Stimulated activated CD8-positive, alpha-beta memory T cell treated with anti-CD3 and anti-CD28 coated beads, Interleukin-2, amount 100 ng/mL, for 1 hour (primary cell): Measurements from ENCODE around the gene RAPGEF4.

ENCODE experiments used
- DNase-seq, 2 donors: peaks; one replicate each; pipeline ENCODE4 v3.0.0-alpha.2; 2020; ENCODE audit warnings: low read depth in 2 of 2

The RAPGEF4 gene

GRCh38 chr2:172823261-172823850 lies 87.7 kb downstream of the RAPGEF4 start:
- no peak for DNase-seq

DNA sequence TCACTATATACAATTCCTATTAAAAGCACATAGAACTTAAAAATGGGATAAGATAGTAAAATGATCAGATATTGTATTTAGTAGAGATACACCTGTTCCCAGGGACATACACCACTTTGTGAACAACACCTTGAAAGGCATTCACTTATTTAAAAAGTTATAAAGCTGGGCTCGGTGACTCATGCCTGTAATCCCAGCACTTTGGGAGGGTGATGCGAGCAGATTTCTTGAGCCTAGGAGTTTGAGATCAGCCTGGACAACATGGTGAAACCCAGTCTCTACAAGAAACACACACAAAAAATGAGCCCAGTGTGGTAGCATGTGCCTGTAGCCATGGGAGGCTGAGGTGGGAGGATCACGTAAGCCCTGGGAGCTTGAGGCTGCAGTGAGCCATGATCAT lies 90.9 kb downstream of the RAPGEF4 start:
- DNase-seq = no peak

GRCh38 chr2:172829229-172829628 lies 93.6 kb downstream of the RAPGEF4 start:
- DNase-seq = no peak

DNA sequence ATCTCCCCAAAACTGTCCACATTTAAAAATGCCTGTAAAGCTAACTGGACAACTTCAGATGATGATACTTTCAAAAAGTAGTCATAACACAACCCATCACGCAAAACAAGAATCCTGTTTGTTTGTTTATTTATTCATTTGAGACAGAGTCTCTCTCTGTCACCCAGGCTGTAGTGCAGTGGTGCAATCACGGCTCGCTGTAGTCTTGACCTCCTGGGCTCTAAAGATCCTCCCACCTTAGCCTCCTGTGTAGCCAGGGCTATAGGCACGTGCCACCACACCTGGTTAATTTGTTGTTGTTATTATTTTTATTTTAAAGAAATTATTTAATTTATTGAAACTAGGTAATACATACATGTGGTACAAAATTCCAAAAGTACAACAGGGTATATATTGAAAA lies 94.8 kb downstream of the RAPGEF4 start:
- no peak for DNase-seq

DNA sequence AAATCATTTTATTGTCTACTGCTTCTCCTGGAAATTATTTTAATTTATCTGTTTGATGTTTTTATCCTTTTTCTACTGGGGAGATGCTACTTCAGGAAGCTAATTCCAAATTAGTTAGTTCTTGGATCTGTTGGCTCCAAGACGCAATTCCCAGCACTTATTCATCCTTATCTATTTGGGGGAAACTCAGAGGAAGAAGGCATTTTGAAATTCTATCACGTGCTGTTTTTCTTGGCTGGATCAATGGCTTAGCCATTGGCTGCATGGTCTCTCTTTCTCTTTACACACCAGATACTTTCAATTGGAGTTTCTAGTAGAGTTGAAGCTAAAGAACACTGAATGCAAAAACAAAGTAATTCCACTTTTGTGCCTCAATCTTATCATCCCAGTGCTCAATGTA lies 98.3 kb downstream of the RAPGEF4 start:
- no peak for DNase-seq

GRCh38 chr2:172834881-172835280 lies 99.2 kb downstream of the RAPGEF4 start:
- no peak for DNase-seq

DNA sequence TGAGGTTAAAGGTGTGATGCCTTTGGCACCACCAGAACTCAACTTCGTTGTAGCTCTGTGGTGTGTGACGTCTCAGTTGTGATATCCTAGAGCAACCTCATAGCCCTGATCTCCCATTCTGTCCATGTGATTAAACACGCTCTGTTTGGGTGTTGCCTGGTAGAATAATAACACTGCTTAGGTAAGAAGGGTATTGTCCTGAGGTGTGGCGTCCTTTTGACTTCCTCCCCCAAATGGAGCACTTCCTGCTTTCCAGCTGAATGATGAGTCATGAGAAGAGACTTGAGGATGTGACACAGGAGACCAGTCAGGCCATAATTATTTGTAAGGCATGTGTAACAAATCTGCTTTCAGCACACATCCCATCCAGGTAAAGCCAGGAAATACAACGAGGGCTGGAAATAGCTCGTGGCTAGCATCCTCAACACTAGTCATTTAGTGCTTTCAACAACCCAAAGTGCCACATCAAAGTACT lies 100.7 kb downstream of the RAPGEF4 start:
- DNase-seq = no peak

DNA sequence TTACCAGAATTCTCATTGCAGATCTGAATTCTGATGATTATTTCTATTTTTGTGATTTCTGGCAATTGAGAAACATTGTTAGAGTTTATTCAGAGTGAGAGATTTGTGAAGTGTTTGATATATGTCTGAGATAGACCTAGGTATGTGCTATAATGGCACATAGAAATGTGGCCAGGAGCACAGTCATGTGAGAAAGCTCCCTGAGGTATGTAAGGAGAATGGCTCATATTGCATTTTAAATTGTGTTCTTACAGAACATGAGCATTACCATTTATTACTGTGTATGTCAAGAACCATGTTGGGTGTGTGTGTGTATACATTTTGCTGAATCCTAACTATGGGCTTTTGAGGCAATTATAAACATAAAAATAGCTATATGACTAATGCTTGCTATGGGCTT lies 101.2 kb downstream of the RAPGEF4 start:
- DNase-seq = no peak

DNA sequence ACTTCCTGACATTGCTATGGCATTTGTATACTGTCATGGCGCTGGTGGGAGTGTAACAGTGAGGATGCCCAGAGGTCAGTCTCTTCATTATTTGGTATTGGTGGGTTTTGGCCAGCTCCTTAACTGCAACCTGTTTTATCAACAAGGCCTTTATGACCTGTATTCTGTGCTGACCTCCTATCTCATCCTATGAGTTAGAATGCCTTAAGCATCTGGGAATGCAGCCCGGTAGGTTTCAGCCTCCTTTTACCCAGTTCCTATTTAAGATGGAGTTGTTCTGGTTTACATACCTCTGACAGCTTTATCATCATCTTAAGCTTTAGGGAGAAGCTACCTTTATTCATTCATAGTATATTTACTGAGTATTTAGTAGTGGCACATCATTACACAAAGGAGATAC lies 103.8 kb downstream of the RAPGEF4 start:
- DNase-seq = no peak

DNA sequence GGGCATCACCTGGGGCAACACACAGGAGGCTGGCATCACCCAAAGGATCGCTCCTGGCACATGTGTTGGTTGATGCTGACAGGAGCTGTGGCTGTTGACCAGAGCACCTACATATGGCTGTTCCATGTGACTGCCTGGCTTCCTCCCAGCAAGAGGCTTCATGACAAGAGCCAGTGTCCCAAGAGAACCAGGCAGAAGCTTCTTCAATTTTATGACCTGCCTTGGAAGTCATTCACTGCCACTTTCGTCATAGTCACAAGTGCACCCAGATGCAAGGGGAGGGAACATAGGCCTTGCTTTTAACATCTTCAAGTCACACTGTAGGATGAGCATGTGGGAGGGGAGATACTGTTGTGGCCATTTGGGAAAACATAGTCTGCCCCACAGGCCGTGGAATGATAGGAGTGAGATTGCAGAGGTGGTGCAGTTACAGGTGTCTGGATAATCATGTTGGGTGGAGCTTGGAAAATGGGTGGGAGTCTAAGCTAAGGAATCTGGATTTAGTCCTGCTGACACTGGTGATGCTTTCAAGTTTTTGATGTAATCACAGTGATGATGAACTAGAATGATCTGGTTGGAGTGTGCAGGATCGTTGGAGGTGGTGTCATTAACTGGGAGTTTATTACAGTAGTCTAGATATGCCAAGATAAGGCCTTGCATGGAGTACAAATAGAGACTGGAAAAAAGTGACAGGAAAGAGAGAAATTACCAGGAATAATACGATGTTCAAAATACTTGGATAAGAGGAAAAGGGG lies 107.0 kb downstream of the RAPGEF4 start:
- no peak for DNase-seq

GRCh38 chr2:172843266-172843582 lies 107.6 kb downstream of the RAPGEF4 start:
- no peak for DNase-seq

GRCh38 chr2:172843902-172844715 lies 108.5 kb downstream of the RAPGEF4 start:
- no peak for DNase-seq

GRCh38 chr2:172845028-172845630 lies 109.5 kb downstream of the RAPGEF4 start:
- DNase-seq = no peak

GRCh38 chr2:172846551-172846950 lies 110.9 kb downstream of the RAPGEF4 start:
- DNase-seq = no peak

DNA sequence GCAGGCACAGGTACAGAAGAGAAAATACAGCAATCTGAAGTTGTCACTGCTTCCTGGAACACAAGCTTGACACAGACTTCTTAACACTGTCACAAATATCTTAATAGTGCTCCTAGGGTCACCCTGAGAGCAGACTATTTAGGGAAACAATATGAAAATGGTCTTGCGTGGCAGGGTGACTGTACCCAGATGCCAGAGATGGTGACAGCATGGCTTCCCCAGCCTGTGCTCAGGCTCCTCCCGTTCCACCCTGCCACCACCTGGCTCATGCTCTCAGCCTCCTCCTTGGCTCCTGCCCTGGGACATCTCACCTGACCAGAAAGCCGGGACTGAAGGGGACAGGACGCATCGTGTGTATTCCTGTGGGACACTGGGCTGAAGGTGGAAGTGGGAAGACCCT lies 111.5 kb downstream of the RAPGEF4 start:
- no peak for DNase-seq

GRCh38 chr2:172848519-172848918 lies 112.9 kb downstream of the RAPGEF4 start:
- no peak for DNase-seq

DNA sequence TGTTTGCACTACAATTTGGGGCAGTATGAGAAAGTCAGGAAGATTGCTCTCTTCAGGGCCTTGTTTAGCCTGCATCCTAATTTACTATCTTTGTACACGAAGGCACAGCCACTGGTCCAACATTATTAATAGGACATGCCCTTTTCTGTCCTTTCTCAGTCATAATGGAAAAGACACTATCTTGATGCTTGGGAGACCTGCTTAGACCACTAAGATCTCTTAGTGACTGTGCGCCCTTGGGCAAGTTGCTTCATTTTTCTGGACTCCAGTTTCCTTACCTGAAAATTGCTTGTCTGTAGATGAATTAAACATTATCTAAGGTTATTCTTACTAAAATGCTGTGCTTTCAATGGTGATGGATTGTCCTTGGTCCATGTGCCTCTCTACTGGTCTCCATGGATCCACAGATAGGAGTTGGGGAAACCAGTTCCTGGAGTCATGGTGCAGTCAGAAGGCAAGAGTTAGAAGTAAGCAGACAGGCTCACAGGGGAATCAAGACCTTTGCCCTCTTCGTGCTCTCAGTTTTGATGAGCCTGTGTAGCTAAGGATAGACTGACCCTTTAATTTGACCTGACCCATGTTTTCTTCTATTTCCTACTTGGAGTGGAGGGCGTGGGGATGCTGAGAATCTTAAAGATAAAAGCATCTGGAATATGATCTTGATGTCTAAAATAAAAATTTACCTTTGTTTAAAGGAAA lies 114.0 kb downstream of the RAPGEF4 start:
- no peak for DNase-seq

GRCh38 chr2:172855588-172855987 lies 119.9 kb downstream of the RAPGEF4 start:
- DNase-seq = no peak

- DNase-seq = no peak
Measured at GRCh38 chr2:172856606-172857005, 121.0 kb downstream of the RAPGEF4 start.

- no peak for DNase-seq
Measured at GRCh38 chr2:172858473-172858745, 122.8 kb downstream of the RAPGEF4 start.

- DNase-seq = no peak
Measured at GRCh38 chr2:172859581-172860335, 124.1 kb downstream of the RAPGEF4 start.
